IMR-90 (cell line): ENCODE data around the gene ACY1. TPM values are rescaled to one million over a fixed set of nuclear protein-coding genes. Genes with fewer than 3 reads are reported as not detected.
A peak's percentile ranks its signal among the peaks of the same experiment; 100 is the strongest.

Source experiments
- ATAC-seq: fragments of 200-7000 bp; cut with Tn5 transposase; 2 replicates; pipeline ENCODE4 v1.9.1; 2020; ENCODE audit warnings: low read depth, mild to moderate bottlenecking, moderate library complexity
- BruUV-seq: library from RNA; stranded (reverse); fragments of 400-500 nt; replicated peaks from 2 replicates; lab custom pipeline; 2021; lab: Mats Ljungman, UMichigan
- CTCF ChIA-PET: fragments of 300-600 bp; formaldehyde crosslinking; extraction: SDS; loops from one replicate; lab custom pipeline; 2021; ENCODE audit warnings: antibody characterized with exemption; lab: Yijun Ruan, JAX
- POLR2A ChIA-PET: fragments of 300-600 bp; sonication (Branson Sonifier 250); formaldehyde crosslinking; loops from one replicate; lab custom pipeline; 2022; ENCODE audit warnings: antibody characterized with exemption; ENCODE audit not compliant: unreplicated experiment; lab: Charles Lee
- DNase-seq: peaks from one replicate; pipeline ENCODE4 v3.0.0; 2013
- H2AFZ ChIP-seq: replicated peaks from 2 replicates; pipeline ENCODE3; 2013; ENCODE audit warnings: low read length, mild to moderate bottlenecking; ENCODE audit not compliant: poor library complexity
- H2AK5ac ChIP-seq: 2 replicates; pipeline ENCODE4 v1.6.1; 2013; ENCODE audit warnings: low read depth, low read length, inconsistent platforms
- H2AK9ac ChIP-seq: replicated peaks from 2 replicates; pipeline ENCODE3; 2013; ENCODE audit warnings: mild to moderate bottlenecking, low read depth, low read length, moderate library complexity; ENCODE audit not compliant: poor library complexity
- H2BK120ac ChIP-seq: 2 replicates; pipeline ENCODE4 v1.6.1; 2013; ENCODE audit warnings: low read depth, low read length, inconsistent platforms
- H2BK15ac ChIP-seq: 3 replicates; pipeline ENCODE4 v1.6.1; 2013; ENCODE audit warnings: low read depth, low read length, inconsistent platforms
- H2BK20ac ChIP-seq: 2 replicates; pipeline ENCODE4 v1.6.1; 2013; ENCODE audit warnings: low read depth, mild to moderate bottlenecking, inconsistent platforms, low read length, moderate library complexity
- H2BK5ac ChIP-seq: 2 replicates; pipeline ENCODE4 v1.6.1; 2013; ENCODE audit warnings: mild to moderate bottlenecking, low read depth, low read length, inconsistent platforms; ENCODE audit not compliant: poor library complexity, severe bottlenecking
- H3K14ac ChIP-seq: replicated peaks from 2 replicates; pipeline ENCODE4 v1.6.1; 2013; ENCODE audit warnings: low read depth, low read length, inconsistent platforms
- H3K18ac ChIP-seq: 2 replicates; pipeline ENCODE4 v1.6.1; 2013; ENCODE audit warnings: low read depth, low read length, control low read depth
- H3K23ac ChIP-seq: 2 replicates; pipeline ENCODE4 v1.6.1; 2013; ENCODE audit warnings: low read depth, low read length, inconsistent platforms
- H3K27ac ChIP-seq: 2 replicates; pipeline ENCODE4 v1.5.1; 2013; ENCODE audit warnings: mild to moderate bottlenecking, control low read depth, low read length; ENCODE audit not compliant: insufficient read depth
- H3K27me3 ChIP-seq: 2 replicates; pipeline ENCODE4 v1.6.1; 2013; ENCODE audit warnings: low read length; ENCODE audit not compliant: control insufficient read depth, insufficient read depth
- H3K36me3 ChIP-seq: 2 replicates; pipeline ENCODE4 v1.6.1; 2013; ENCODE audit warnings: low read length, mixed read lengths; ENCODE audit not compliant: control insufficient read depth, insufficient read depth
- H3K4ac ChIP-seq: 2 replicates; pipeline ENCODE4 v1.6.1; 2013; ENCODE audit warnings: low read depth, low read length, inconsistent platforms
- H3K4me1 ChIP-seq: 2 replicates; pipeline ENCODE4 v1.6.1; 2013; ENCODE audit warnings: low read length, mixed read lengths; ENCODE audit not compliant: control insufficient read depth, insufficient read depth
- H3K4me2 ChIP-seq: 2 replicates; pipeline ENCODE4 v1.6.1; 2013; ENCODE audit warnings: low read depth, mild to moderate bottlenecking, control low read depth, low read length, moderate library complexity
- H3K4me3 ChIP-seq: 2 replicates; pipeline ENCODE4 v1.5.1; 2013; ENCODE audit warnings: low read depth, mild to moderate bottlenecking, control low read depth, low read length, moderate library complexity; ENCODE audit not compliant: insufficient read depth
- H3K56ac ChIP-seq: 2 replicates; pipeline ENCODE4 v1.6.1; 2013; ENCODE audit warnings: low read length, inconsistent platforms; ENCODE audit not compliant: insufficient read depth; ENCODE audit errors: extremely low read depth
- H3K79me1 ChIP-seq, 2 experiments: 2 replicates each; pipeline ENCODE4 v1.6.1; 2013; ENCODE audit warnings: low read length in 2 of 2, inconsistent platforms in 1 of 2, low read depth in 1 of 2
- H3K9ac ChIP-seq: 2 replicates; pipeline ENCODE4 v1.6.1; 2013; ENCODE audit warnings: low read depth, low read length, control low read depth
- H3K9me1 ChIP-seq: 2 replicates; pipeline ENCODE4 v1.6.1; 2013; ENCODE audit warnings: low read length, inconsistent platforms; ENCODE audit not compliant: insufficient read depth
- H3K9me3 ChIP-seq: 2 replicates; pipeline ENCODE4 v1.6.1; 2013; ENCODE audit warnings: low read length; ENCODE audit not compliant: control insufficient read depth, insufficient read depth
- H4K20me1 ChIP-seq: 2 replicates; pipeline ENCODE4 v1.6.1; 2013; ENCODE audit warnings: low read length, inconsistent platforms; ENCODE audit not compliant: insufficient read depth
- H4K5ac ChIP-seq: 2 replicates; pipeline ENCODE4 v1.6.1; 2013; ENCODE audit warnings: mild to moderate bottlenecking, low read depth, low read length, control low read depth
- H4K8ac ChIP-seq, 2 experiments: 2 replicates each; pipeline ENCODE4 v1.6.1; 2013; ENCODE audit warnings: low read depth in 2 of 2, low read length in 2 of 2, control low read depth in 1 of 2, inconsistent platforms in 1 of 2
- H4K91ac ChIP-seq: 2 replicates; pipeline ENCODE4 v1.6.1; 2013; ENCODE audit warnings: low read depth, low read length, inconsistent platforms; ENCODE audit not compliant: insufficient read depth
- BHLHE40 ChIP-seq: fragments of 150-350 bp; IDR thresholded peaks from 2 replicates; pipeline ENCODE4 v1.6.1; 2016; ENCODE audit warnings: mild to moderate bottlenecking, low read depth, low read length
- CHD1 ChIP-seq: IDR thresholded peaks from 2 replicates; pipeline ENCODE4 v1.6.1; 2012; ENCODE audit warnings: low read depth, low read length, improper control_type of control experiment
- CTCF ChIP-seq: conservative IDR thresholded peaks from 2 replicates; pipeline ENCODE4 v1.5.1; 2012; ENCODE audit warnings: mild to moderate bottlenecking, low read depth, low read length, improper control_type of control experiment
- ELK1 ChIP-seq: fragments of 150-350 bp; IDR thresholded peaks from 2 replicates; pipeline ENCODE4 v1.6.1; 2016; ENCODE audit warnings: low read depth, mild to moderate bottlenecking, low read length, moderate library complexity, borderline replicate concordance
- FOS ChIP-seq: fragments of 150-350 bp; IDR thresholded peaks from 2 replicates; pipeline ENCODE4 v1.6.1; 2016; ENCODE audit warnings: low read depth, low read length
- MAFK ChIP-seq: IDR thresholded peaks from 2 replicates; pipeline ENCODE4 v1.6.1; 2012; ENCODE audit warnings: low read depth, low read length, improper control_type of control experiment
- MAZ ChIP-seq: IDR thresholded peaks from 2 replicates; pipeline ENCODE4 v1.6.1; 2012; ENCODE audit warnings: low read depth, mild to moderate bottlenecking, low read length, improper control_type of control experiment, moderate library complexity, borderline replicate concordance
- MXI1 ChIP-seq: IDR thresholded peaks from 2 replicates; pipeline ENCODE4 v1.6.1; 2012; ENCODE audit warnings: low read depth, mild to moderate bottlenecking, low read length, moderate library complexity, borderline replicate concordance
- NFE2L2 ChIP-seq: fragments of 150-350 bp; IDR thresholded peaks from 2 replicates; pipeline ENCODE4 v1.6.1; 2016; ENCODE audit warnings: low read depth, mild to moderate bottlenecking, low read length
- POLR2A ChIP-seq: IDR thresholded peaks from 2 replicates; pipeline ENCODE4 v1.6.1; 2012; ENCODE audit warnings: mild to moderate bottlenecking, low read depth, low read length
- RAD21 ChIP-seq: IDR thresholded peaks from 2 replicates; pipeline ENCODE4 v1.6.1; 2012; ENCODE audit warnings: low read length, improper control_type of control experiment
- RCOR1 ChIP-seq: IDR thresholded peaks from 2 replicates; pipeline ENCODE4 v1.6.1; 2012; ENCODE audit warnings: mild to moderate bottlenecking, low read length, improper control_type of control experiment; ENCODE audit not compliant: insufficient replicate concordance
- RFX5 ChIP-seq: IDR thresholded peaks from 2 replicates; pipeline ENCODE4 v1.8.0; 2012; ENCODE audit warnings: low read depth, mild to moderate bottlenecking, low read length, moderate library complexity
- SMC3 ChIP-seq: fragments of 150-350 bp; IDR thresholded peaks from 2 replicates; pipeline ENCODE4 v1.6.1; 2016; ENCODE audit warnings: low read depth, mild to moderate bottlenecking, antibody characterized with exemption, low read length, moderate library complexity
- USF2 ChIP-seq: fragments of 150-350 bp; IDR thresholded peaks from 2 replicates; pipeline ENCODE4 v1.6.1; 2017; ENCODE audit warnings: mild to moderate bottlenecking, antibody characterized with exemption, low read length, low read depth
- WGBS, 2 experiments: methylation state at CpG; one replicate each; pipeline versions ENCODE4 v1.1.5 to v1.1.7; 2013; ENCODE audit warnings: missing lambda C conversion rate in 2 of 2; ENCODE audit not compliant: insufficient read length in 1 of 2; ENCODE audit errors: extremely low coverage in 2 of 2; 5-methylcytosine and 5-hydroxymethylcytosine counted together
- dilution Hi-C: fragments of 300-500 bp; cut with HindIII; formaldehyde crosslinking; loops from one replicate; pipeline ENCODE4 v1.14.3; 2018; ENCODE audit warnings: low sequenced_read_pairs; ENCODE audit not compliant: unreplicated experiment
- in situ Hi-C: fragments of 300-500 bp; cut with MboI; formaldehyde crosslinking; loops from 3 replicates; pipeline ENCODE4 v1.14.3; 2019; ENCODE audit warnings: low sequenced_read_pairs, inconsistent platforms, mixed read lengths
- intact Hi-C: fragments of 100-400 bp; cut with micrococcal nuclease; formaldehyde crosslinking; loops from 2 replicates; pipeline ENCODE4 v1.10.0; 2022
- polyA plus RNA-seq, 3 experiments: library from polyadenylated mRNA; depleted of rRNA; stranded (reverse); fragments of >200 nt; gene quantifications; 2 replicates each; pipeline ENCODE4 v1.2.3, GENCODE V29; 2012; ENCODE audit warnings: low replicate concordance in 1 of 3
- total RNA-seq: library from RNA; depleted of rRNA; stranded (reverse); fragments of >200 nt; gene quantifications from 2 replicates; pipeline ENCODE4 v1.2.3, GENCODE V29; 2012

The ACY1 gene
- total and polyA plus RNA-seq, 2 of the 4 experiments (the other 2 are of a cell fraction) = 22.0 to 47.1 TPM

- Histone ChIP-seq H3K56ac (no peak overlapping the region), H3K27me3 (no peaks in the 10 kb centered on the region), H4K20me1 (peaks cover 9% of the 10 kb centered on the region), H3K4me3 (no peak overlapping the region), H3K79me1 (peaks cover 21 to 41% of the 10 kb centered on the region in 2 experiments; a peak in 3 of 4 replicates), H2AFZ (no peak overlapping the region), H3K27ac (no peak overlapping the region), H3K36me3 (peaks cover 41% of the 10 kb centered on the region), H3K4ac (no peak overlapping the region), H2BK120ac (no peak overlapping the region), H3K4me2 (no peak overlapping the region), H2AK5ac (no peak overlapping the region), H3K9ac (no peak overlapping the region), H3K14ac (no peak overlapping the region), H3K4me1 (peaks cover 13% of the 10 kb centered on the region), H4K5ac (no peak overlapping the region), H3K23ac (no peak overlapping the region), H4K8ac (no peak overlapping the region), H2BK5ac (no peak overlapping the region), H3K9me3 (no peaks in the 10 kb centered on the region), H2AK9ac (peak overlapping the region; percentile 57), H2BK20ac (no peak overlapping the region), H4K91ac (no peak overlapping the region), H3K18ac (no peak overlapping the region), H2BK15ac (no peak overlapping the region), H3K9me1 (peaks cover 12% of the 10 kb centered on the region)
- no TSS peak for BruUV-seq
- TF ChIP-seq RAD21 (no peak), BHLHE40 (no peak), MXI1 (no peak), RFX5 (no peak), CHD1 (no peak), USF2 (no peak), POLR2A (no peak), FOS (no peak), SMC3 (no peak), ELK1 (no peak), CTCF (no peak), RCOR1 (no peak), NFE2L2 (no peak), MAZ (no peak), MAFK (no peak)
- WGBS, 2 experiments = 81% methylated on average over 2 of the region's 9 CpGs; no CpG with 5 or more reads in 1 of the 2 experiments
- ATAC-seq = no peak
- ChIA-PET CTCF (no interaction called here), POLR2A (no interaction called here)
- intact Hi-C loops = no loop called here
- DNase-seq = no peak
- dilution Hi-C loops = no loop called here
- in situ Hi-C loops = loop anchor here (25.0 kb wide), 1 partner anchor 552 kb away; the partner anchor contains the start of genes MANF and RBM15B
Observed at GRCh38 chr3:51938780-51939425, 44.4 kb upstream of the ACY1 start.
